Liver (tissue), 9 donors: ENCODE measurements around the gene TAF1B. TPM values are rescaled to one million over a fixed set of nuclear protein-coding genes. Genes with fewer than 3 reads are reported as not detected.

Experiments
- DNase-seq: peaks from one replicate; pipeline ENCODE4 v3.0.0-alpha.2; 2017; ENCODE audit warnings: low spot score
- H3K27ac ChIP-seq, 2 donors: one replicate each; pipeline ENCODE4 v1.7.0; 2013; ENCODE audit warnings: inconsistent platforms in 2 of 2, low read length in 2 of 2, control low read depth in 1 of 2, low read depth in 1 of 2, mild to moderate bottlenecking in 1 of 2
- H3K27me3 ChIP-seq, 4 donors: one replicate each; pipeline versions ENCODE4 v1.6.1 to v1.7.0; 2013; ENCODE audit warnings: low read length in 3 of 4, inconsistent platforms in 1 of 4, mild to moderate bottlenecking in 1 of 4, moderate library complexity in 1 of 4; ENCODE audit not compliant: control insufficient read depth in 4 of 4, insufficient read depth in 4 of 4
- H3K36me3 ChIP-seq, 4 donors: one replicate each; pipeline versions ENCODE4 v1.6.1 to v1.7.0; 2013; ENCODE audit warnings: low read length in 3 of 4, mild to moderate bottlenecking in 3 of 4, low read depth in 1 of 4, moderate library complexity in 1 of 4; ENCODE audit not compliant: control insufficient read depth in 4 of 4, insufficient read depth in 3 of 4
- H3K4me1 ChIP-seq, 4 donors: one replicate each; pipeline versions ENCODE4 v1.6.1 to v1.7.0; 2013; ENCODE audit warnings: low read length in 3 of 4, mild to moderate bottlenecking in 3 of 4, moderate library complexity in 1 of 4; ENCODE audit not compliant: control insufficient read depth in 4 of 4, insufficient read depth in 4 of 4
- H3K4me3 ChIP-seq, 3 donors: one replicate each; pipeline versions ENCODE4 v1.6.1 to v1.7.0; 2013; ENCODE audit warnings: low read length in 3 of 3, control low read depth in 1 of 3, low read depth in 1 of 3, mild to moderate bottlenecking in 1 of 3
- H3K9ac ChIP-seq, 2 donors: one replicate each; pipeline ENCODE4 v1.7.0; 2013; ENCODE audit warnings: low read length in 2 of 2, mild to moderate bottlenecking in 2 of 2, moderate library complexity in 2 of 2, control low read depth in 1 of 2, low read depth in 1 of 2
- H3K9me3 ChIP-seq, 4 donors: one replicate each; pipeline versions ENCODE4 v1.6.1 to v1.7.0; 2013; ENCODE audit warnings: low read length in 3 of 4; ENCODE audit not compliant: control insufficient read depth in 4 of 4
- ATF3 ChIP-seq: IDR thresholded peaks from 2 replicates; pipeline ENCODE4 v1.6.1; 2016; ENCODE audit warnings: antibody characterized with exemption
- EGR1 ChIP-seq, 2 donors: IDR thresholded peaks; 2 replicates each; pipeline ENCODE4 v1.6.1; 2016 to 2018; ENCODE audit warnings: antibody characterized with exemption in 2 of 2, low read depth in 2 of 2
- FOXA2 ChIP-seq: IDR thresholded peaks from 2 replicates; pipeline ENCODE4 v1.6.1; 2016; ENCODE audit warnings: antibody characterized with exemption
- GABPA ChIP-seq, 2 donors: IDR thresholded peaks in 1 of 2; conservative IDR thresholded peaks in 1 of 2; 2 replicates each; pipeline ENCODE4 v1.6.1; 2016; ENCODE audit warnings: antibody characterized with exemption in 2 of 2, mild to moderate bottlenecking in 1 of 2, moderate library complexity in 1 of 2
- HNF4A ChIP-seq, 2 donors: conservative IDR thresholded peaks; 2 replicates each; pipeline ENCODE4 v1.6.1; 2016; ENCODE audit warnings: antibody characterized with exemption in 2 of 2, mild to moderate bottlenecking in 2 of 2
- JUND ChIP-seq, 2 donors: IDR thresholded peaks; 2 replicates each; pipeline ENCODE4 v1.6.1; 2016; ENCODE audit warnings: antibody characterized with exemption in 2 of 2
- MAX ChIP-seq: IDR thresholded peaks from 2 replicates; pipeline ENCODE4 v1.6.1; 2016; ENCODE audit warnings: antibody characterized with exemption
- NR2F2 ChIP-seq: IDR thresholded peaks from 2 replicates; pipeline ENCODE4 v1.6.1; 2016; ENCODE audit warnings: antibody characterized with exemption
- RAD21 ChIP-seq, 2 donors: IDR thresholded peaks; 2 replicates each; pipeline ENCODE4 v1.6.1; 2016; ENCODE audit warnings: antibody characterized with exemption in 2 of 2, mild to moderate bottlenecking in 2 of 2
- REST ChIP-seq: IDR thresholded peaks from 2 replicates; pipeline ENCODE4 v1.6.1; 2016; ENCODE audit warnings: antibody characterized with exemption, mild to moderate bottlenecking
- SP1 ChIP-seq: IDR thresholded peaks from 2 replicates; pipeline ENCODE4 v1.6.1; 2018; ENCODE audit warnings: antibody characterized with exemption, mild to moderate bottlenecking
- TAF1 ChIP-seq: conservative IDR thresholded peaks from 2 replicates; pipeline ENCODE4 v1.6.1; 2016; ENCODE audit warnings: antibody characterized with exemption, mild to moderate bottlenecking
- YY1 ChIP-seq: IDR thresholded peaks from 2 replicates; pipeline ENCODE4 v1.6.1; 2016; ENCODE audit warnings: antibody characterized with exemption, mild to moderate bottlenecking
- ZBTB33 ChIP-seq: IDR thresholded peaks from 2 replicates; pipeline ENCODE4 v1.6.1; 2016; ENCODE audit warnings: antibody characterized with exemption
- WGBS: extraction: QIAGEN DNeasy Blood & Tissue Kit; methylation state at CpG from one replicate; pipeline ENCODE4 v1.1.7; 2013; 5-methylcytosine and 5-hydroxymethylcytosine counted together
- polyA plus RNA-seq, 2 donors: library from polyadenylated mRNA; stranded (reverse) in 1 of 2; unstranded in 1 of 2; fragments of 200-250 nt in 1 of 2; fragments of >200 nt in 1 of 2; fragmentation: Nextera tagmentation in 1 of 2; extraction: Ambion mirVana in 1 of 2; gene quantifications; one replicate each; pipeline versions ENCODE4 v1.2.1 to v1.2.3, GENCODE V29; 2013 to 2015
- total RNA-seq, 2 donors: library from RNA; depleted of rRNA; stranded (reverse); fragments of >200 nt; gene quantifications; one replicate each; pipeline ENCODE4 v1.2.3, GENCODE V29; 2014
- donor health status: healthy.
- donor health status: healthy.
- donor health status: healthy.
- donor health status: healthy.
- donor health status: healthy.

Gene TAF1B
- total and polyA plus RNA-seq, 4 donors, result 3.1 to 17.2 (median 5.6) TPM

- 81% methylated on average over 6 of the region's 6 CpGs for WGBS
- H3K36me3 ChIP-seq, result peaks cover 0 to 17% (median 2%) of the 10 kb centered on the region in 4 donors
- no peak for DNase-seq
- H3K4me3 ChIP-seq, result no peak overlapping the region
- no peak overlapping the region for H3K27ac ChIP-seq
- no peaks in the 10 kb centered on the region for H3K9me3 ChIP-seq
- TF ChIP-seq EGR1 (IDR thresholded peaks at IDR 0.05; ENCODE audit: low read depth in 2 of 2) (no peak), RAD21 (IDR thresholded peaks at IDR 0.05) (no peak), FOXA2 (no peak), REST (no peak), HNF4A (conservative IDR thresholded peaks at IDR 0.05) (no peak), YY1 (no peak), TAF1 (no peak), JUND (IDR thresholded peaks at IDR 0.05) (no peak), GABPA (IDR thresholded peaks at IDR 0.05 in 1 of 2, conservative IDR thresholded peaks at IDR 0.05 in 1 of 2) (no peak)
- no peaks in the 10 kb centered on the region for H3K27me3 ChIP-seq
- peaks cover 0 to 6% (median under 1%) of the 10 kb centered on the region in 4 donors for H3K4me1 ChIP-seq
- H3K9ac ChIP-seq, result no peak overlapping the region
Observed at GRCh38 chr2:9979977-9980376, 136.7 kb downstream of the TAF1B start.

- WGBS, result 89% methylated on average over 2 of the region's 2 CpGs
- Histone ChIP-seq H3K9ac (no peak overlapping the region), H3K4me3 (no peak overlapping the region), H3K27me3 (no peaks in the 10 kb centered on the region), H3K36me3 (peaks cover 0 to 14% (median 1%) of the 10 kb centered on the region in 4 donors), H3K27ac (no peak overlapping the region), H3K9me3 (no peaks in the 10 kb centered on the region), H3K4me1 (peaks cover 0 to 8% (median 2%) of the 10 kb centered on the region in 4 donors)
- DNase-seq, result no peak
- TF ChIP-seq JUND (IDR thresholded peaks at IDR 0.05) (no peak), MAX (no peak), ATF3 (no peak), RAD21 (IDR thresholded peaks at IDR 0.05) (no peak), SP1 (no peak), GABPA (IDR thresholded peaks at IDR 0.05 in 1 of 2, conservative IDR thresholded peaks at IDR 0.05 in 1 of 2) (no peak), TAF1 (no peak), HNF4A (conservative IDR thresholded peaks at IDR 0.05) (no peak), NR2F2 (no peak), ZBTB33 (no peak), EGR1 (IDR thresholded peaks at IDR 0.05; ENCODE audit: low read depth in 2 of 2) (no peak)
Observed at GRCh38 chr2:9980520-9980919, 137.2 kb downstream of the TAF1B start.
